Measurements from ENCODE around the gene PCSK9.

Gene PCSK9

DNA sequence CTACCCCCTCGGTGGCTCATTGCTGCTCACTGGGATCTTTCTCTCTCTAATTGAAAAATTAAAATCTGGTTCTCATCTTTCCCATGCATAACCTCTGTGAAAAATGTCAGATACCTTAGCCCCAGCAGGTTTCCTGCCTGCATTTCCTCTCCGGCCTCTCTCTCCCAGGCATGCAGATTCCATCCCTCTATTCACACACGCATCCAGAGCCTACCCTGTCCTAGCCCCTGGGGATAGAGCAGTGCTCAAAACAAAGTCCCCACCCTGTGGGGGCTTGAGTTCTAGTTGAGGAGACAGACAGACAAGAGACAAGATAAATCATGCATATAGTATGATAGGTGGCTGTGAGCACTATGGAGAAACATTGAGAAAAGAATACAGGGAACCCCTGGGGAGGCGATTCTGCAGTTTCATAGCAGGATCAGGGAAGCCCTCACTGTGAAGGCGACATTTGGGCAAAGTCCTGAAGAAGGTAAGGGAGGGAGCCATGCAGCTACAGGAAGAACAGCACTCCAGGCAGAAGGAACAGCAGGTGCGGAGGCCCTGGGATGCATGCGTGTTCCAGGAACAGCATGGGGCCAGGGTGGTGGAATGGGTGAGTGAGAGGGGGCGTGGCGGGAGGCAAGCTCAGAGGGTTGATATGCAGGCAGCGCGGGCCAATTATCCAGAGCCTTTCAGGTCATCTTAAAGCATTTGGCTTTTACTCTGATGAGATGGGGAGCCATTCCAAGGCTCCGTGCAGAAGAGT, 44.2 kb upstream of the PCSK9 start:
- H3K27ac ChIP-seq, result no peak overlapping the region
- TF ChIP-seq, protein P1, sequence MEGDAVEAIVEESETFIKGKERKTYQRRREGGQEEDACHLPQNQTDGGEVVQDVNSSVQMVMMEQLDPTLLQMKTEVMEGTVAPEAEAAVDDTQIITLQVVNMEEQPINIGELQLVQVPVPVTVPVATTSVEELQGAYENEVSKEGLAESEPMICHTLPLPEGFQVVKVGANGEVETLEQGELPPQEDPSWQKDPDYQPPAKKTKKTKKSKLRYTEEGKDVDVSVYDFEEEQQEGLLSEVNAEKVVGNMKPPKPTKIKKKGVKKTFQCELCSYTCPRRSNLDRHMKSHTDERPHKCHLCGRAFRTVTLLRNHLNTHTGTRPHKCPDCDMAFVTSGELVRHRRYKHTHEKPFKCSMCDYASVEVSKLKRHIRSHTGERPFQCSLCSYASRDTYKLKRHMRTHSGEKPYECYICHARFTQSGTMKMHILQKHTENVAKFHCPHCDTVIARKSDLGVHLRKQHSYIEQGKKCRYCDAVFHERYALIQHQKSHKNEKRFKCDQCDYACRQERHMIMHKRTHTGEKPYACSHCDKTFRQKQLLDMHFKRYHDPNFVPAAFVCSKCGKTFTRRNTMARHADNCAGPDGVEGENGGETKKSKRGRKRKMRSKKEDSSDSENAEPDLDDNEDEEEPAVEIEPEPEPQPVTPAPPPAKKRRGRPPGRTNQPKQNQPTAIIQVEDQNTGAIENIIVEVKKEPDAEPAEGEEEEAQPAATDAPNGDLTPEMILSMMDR (conservative IDR thresholded peaks at IDR 0.05), result no peak

DNA sequence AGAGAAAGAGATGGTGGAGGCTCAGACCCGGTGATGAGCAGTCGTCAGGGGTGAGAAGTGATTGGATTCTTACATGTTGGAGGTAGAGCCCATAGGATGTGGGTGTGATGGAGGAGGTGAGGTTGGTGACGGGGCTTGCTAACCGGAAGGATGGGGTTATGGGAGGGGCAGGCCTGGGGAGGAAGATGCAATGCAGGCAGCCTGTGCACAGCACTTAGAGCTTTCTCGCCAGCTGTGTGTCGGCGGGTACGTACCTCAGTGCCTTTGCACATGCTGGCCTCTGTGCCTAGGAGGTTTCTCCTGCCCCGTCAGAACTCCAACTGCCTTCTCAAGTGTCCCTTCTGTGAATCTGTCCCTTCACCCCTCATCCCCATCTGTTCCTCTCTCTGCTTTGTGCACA, 43.5 kb upstream of the PCSK9 start:
- TF ChIP-seq, protein P1 (conservative IDR thresholded peaks at IDR 0.05), result no peak
- H3K27ac ChIP-seq, result no peak overlapping the region

DNA sequence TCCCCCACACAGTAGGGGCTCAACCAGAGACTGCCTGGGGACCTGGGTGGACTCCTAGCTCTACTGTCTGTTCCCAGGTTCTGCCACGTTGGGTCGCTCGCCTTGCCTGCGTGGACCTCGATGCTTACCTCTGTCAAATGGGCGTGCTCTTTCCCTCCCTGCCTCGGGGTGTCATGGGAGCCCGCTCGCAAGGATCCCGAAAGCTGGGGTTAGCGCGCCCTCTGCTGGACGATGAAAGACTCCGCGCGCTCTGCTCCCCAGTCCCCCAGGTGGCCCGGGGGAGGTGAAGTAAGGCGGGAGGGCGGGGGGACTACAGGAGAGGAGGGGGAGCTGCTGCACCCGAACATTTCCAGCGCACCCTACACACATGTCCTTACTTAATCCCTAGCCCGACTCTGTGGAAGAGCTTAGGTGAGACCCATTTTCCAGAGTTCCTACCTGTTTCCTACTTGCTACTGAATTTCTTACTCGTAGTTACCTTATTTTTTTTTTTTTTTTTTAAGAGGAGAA, 42.9 kb upstream of the PCSK9 start:
- TF ChIP-seq, protein P1 (conservative IDR thresholded peaks at IDR 0.05), result peak; percentile 88
- H3K27ac ChIP-seq, result no peak overlapping the region

DNA sequence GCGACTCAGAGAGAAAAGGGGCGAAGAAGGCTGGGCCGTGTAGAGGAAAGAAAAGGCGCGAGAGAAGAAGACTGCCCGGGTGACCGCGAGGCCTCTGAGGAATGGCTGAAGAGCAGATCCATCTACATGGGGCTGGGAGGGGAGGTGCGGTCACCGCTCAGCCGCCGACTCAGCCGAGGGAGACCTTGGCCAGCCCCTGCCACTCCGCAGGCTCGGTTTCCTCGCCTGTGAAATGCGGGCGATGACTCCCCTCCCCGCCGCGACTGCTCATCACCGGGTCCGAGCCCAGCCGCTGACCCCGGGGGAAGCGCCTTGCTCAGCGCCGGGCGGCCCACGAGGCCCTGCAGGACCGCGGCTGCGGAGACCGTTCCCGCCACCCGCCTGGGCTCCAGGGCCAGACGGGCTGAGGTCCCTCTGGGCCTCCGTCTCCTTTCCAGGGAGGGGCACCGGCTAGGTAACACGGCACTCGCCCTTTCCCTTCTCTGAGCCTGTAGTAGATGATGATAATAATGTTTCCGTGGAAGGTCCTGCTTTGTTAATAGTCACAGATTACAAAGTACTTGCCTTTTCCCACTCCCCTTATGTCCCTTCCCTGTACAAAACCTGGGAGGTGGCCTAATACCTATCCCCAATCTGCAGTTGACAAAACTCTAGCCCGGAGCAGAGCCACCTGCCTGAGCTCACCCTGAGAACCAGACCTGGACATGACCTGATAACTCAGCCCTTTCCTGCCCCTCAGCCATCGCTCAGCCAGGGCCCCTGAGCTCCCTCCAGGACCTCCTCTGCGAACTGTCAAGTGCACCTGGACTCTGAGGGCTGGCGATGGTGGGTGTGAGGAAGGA, 42.3 kb upstream of the PCSK9 start:
- no peak overlapping the region for H3K27ac ChIP-seq

DNA sequence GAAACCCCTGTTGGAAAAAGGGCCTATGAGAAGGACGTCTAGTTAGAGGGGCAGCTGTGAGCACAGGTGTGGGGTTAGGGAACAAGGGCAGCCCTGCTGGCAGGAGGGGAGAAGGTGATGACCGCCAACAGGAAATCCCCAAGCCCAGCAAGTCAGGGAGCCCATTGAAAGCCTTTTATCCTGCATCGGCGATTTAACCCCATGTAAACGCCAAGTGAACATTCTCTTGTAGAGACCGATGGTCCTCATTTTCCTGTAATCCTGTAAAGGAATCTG, 41.7 kb upstream of the PCSK9 start:
- H3K27ac ChIP-seq, result no peak overlapping the region
- TF ChIP-seq, protein P1 (conservative IDR thresholded peaks at IDR 0.05), result no peak

More for the DNA sequence above, 42.3 kb upstream of the PCSK9 start:
- TF ChIP-seq, protein P1 (conservative IDR thresholded peaks at IDR 0.05), result no peak

DNA sequence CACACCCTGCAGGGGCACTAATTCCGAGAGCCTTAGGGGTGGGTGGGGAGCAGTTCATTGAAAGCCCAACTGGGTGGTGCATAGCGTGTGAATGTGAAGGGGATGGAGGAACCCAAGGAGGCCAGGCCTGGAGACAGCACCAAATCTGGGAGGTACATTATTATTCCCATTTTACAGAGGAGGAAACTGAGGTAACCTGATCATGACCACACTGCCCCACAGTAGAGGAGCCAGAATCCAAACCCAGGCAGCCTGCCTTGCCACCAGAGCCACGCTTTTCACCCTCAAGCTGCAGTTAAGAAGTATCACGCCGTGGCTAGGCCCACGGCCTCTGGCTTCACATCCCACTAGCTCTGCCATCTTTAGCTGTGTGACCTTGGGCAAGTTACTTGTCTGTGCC, 41.2 kb upstream of the PCSK9 start:
- H3K27ac ChIP-seq, result no peak overlapping the region
- TF ChIP-seq, protein P1 (conservative IDR thresholded peaks at IDR 0.05), result no peak

DNA sequence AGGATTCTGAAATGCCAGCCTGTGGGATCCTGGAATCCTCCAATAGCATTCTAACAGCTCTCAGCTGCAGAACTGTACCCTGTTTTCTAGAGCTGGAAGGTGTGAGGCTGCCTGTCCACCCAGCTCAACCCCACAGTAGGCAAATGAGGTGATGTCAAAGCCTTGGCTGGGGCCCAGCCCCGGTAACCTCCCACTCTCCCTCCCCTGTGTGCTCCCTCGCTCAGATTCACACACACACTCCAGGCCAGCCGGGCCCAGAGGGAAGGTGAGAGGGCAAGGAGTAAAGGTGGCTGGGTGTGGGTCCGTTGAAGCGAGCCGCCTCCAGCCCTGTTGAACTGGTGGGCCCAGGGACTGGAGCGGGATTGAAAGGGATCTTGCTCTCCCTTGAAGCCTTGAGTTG, 40.7 kb upstream of the PCSK9 start, which contains the start of gene BSND:
BSND (plus strand) TSS at position 257 of the 400 bp plus-strand sequence. CDS start 254 bp downstream, outside the sequence.
- TF ChIP-seq, protein P1 (conservative IDR thresholded peaks at IDR 0.05), result no peak
- H3K27ac ChIP-seq, result no peak within 1 kb of the TSS
